NCI-H2029 (cell line): Measurements from ENCODE around the gene RHCE.
A peak's percentile ranks its signal among the peaks of the same experiment; 100 is the strongest.
"Not testable (repeated sequence)": the region's sequence is repeated elsewhere in the genome, so short reads cannot be mapped to it uniquely, and the experiment has no call there.

ENCODE experiments used
- DNase-seq: peaks from one replicate; lab custom pipeline; 2025; lab: John Stamatoyannopoulos, UW

Gene RHCE

DNA sequence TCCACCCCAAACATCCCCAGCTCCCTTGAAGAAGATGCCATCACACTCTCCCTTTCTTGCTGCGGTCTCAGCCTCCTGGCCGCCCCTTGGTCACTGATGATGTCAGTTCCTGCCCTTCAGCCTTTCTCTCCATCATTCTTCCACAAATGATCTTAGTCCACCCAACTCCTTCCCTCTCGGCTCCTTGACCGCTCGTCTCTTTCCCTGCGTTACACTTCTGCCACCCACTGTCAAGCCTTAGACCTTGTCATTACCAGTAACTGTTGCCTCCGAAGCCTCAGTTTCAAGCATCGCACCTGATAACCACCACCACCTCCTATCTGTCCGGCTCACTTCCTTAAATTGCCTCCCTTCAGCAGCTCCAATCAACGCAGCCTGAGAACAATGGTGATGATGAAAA lies 23.1 kb downstream of the RHCE start:
- not testable (repeated sequence) for DNase-seq

GRCh38 chr1:25392841-25393240 lies 27.8 kb downstream of the RHCE start:
- no peak for DNase-seq

DNA sequence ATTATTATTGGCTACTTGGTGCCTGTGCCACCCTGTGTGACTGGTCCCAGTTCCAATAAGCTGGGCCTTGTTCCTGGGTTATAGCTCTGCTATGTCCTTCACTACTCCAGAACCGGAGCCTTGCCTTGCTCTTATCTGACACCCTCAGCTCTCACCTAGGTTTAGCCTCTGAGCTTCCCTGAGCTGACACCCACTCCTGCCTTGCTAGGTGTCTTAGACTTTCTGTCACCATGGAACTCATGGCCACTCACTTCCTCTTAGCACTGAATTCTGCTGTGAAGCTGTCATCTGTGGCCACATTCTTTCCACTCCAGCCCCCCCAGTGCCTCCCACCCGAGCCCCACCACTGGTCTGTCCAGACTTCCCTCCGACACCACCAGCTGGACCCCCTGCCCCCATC lies 30.9 kb downstream of the RHCE start:
- not testable (repeated sequence) for DNase-seq

- DNase-seq, result peak; percentile 39
Observed at GRCh38 chr1:25388691-25389090, 31.9 kb downstream of the RHCE start.

DNA sequence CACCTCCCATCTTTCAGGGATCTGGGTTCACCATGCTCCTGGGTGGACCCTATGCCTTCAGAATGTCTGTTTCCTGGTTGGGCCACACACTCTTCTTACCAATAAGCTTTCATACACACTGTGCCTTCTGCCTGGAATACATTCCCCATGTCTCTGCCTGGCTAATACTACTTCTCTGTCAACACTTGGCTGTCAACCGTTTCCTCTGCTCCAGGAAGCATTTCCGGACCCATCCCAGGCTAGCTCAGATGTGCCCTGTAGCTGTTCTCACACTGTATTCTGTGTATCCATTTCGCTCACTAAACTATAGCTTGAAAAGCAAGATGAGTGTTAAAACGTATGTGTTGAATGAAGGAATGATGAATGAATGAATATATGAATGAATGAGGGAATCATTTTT lies 33.5 kb downstream of the RHCE start:
- not testable (repeated sequence) for DNase-seq

GRCh38 chr1:25383875-25384274 lies 36.8 kb downstream of the RHCE start:
- not testable (repeated sequence) for DNase-seq

DNA sequence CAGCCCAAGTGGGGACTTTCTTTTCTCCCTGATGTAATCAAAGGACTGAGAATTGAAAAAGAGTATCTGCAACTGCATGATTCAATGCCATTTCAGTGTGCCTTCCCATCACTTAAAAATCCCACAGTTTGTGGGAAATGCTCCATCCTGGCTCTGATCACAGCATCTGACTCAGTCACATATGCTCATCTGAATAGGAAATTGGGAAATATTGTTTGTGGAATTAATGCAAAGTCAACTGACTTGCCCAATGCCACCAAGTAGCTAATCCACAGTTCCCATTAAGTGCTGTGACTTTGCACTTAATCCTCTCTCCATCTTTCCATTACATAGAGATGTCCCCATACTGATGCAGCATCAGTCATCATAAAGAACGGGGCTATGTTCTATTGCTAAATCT lies 37.5 kb downstream of the RHCE start:
- not testable (repeated sequence) for DNase-seq

DNA sequence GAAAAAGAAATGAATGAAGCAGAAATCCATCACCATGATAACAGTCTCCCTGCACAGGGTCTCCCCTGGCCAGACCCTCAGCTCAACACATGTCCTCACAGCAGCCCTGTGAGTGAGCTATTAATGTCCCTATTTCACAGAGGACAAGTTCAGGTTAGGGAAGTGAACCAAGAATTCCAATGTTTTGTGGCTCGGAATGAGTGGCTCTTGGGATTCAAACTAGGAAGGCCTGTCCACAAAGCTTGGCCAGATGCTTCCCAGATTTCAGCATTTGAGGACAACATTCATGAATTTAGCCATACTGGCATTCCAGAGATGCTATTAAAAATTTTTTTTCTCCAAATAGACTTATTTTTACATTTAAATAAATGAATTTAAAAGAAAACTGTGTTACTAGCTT lies 38.1 kb downstream of the RHCE start:
- not testable (repeated sequence) for DNase-seq

DNA sequence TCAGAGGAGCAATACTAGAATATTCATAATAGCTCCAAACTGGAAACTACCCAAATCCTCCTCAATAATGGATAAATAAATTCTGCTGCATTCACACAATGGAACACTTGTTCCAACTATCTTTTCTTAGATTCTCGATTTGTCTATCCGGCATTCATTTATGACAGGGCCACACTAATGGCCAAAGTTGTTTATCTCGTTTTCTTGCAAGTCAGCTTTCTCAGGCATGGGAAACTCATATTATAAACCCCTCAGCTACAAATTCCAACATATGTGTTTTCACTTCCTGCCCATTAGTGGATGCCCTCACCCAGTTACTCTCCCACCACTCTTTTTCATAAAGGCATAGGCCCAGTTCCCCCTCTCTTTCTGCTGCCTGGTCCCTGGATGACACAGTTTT lies 42.3 kb downstream of the RHCE start:
- DNase-seq, result not testable (repeated sequence)

DNA sequence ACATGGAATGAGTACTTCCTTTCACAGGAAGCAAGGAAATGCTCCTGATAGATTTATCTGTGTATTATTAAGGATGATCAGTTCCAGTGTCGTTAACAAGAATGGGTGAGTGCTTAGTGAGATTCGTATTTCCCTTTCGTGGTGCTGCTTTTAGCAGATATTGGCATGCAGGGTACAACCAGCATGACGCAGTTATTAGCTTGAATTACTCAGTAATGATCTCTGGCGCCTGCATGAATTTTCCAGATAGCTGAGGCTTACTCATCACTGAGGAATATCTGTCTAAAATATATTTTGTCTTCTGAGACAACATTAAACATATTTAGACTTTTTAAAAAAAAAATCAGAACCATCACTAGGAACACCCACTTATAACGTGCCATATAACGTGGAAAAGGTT lies 48.9 kb downstream of the RHCE start:
- DNase-seq, result not testable (repeated sequence)

- DNase-seq, result not testable (repeated sequence)
Observed at GRCh38 chr1:25369691-25370271, 50.8 kb downstream of the RHCE start.

- DNase-seq, result no peak
Observed at GRCh38 chr1:25369241-25369640, 51.4 kb downstream of the RHCE start.

GRCh38 chr1:25362634-25363559 lies 57.7 kb downstream of the RHCE start:
- not testable (repeated sequence) for DNase-seq

DNA sequence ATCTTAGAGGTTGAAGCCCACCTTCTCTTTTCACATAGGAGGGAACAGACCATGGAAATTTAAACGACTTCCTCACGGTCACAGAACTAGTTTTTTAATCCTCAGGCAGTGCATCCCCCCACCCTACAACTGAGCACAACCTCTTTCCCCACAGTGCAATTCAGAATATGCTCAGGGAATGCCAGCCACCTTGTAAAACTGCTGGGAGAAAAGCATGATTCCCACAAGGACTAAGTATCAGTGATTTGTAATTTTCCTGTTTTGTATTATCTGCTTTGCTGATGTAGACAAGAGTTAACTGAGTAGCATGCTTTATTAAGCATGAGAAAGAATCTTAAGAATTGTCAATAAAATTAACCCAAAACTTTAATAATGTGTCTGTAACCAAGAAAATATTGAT lies 58.7 kb downstream of the RHCE start:
- no peak for DNase-seq

- no peak for DNase-seq
Observed at GRCh38 chr1:25360596-25361581, 59.7 kb downstream of the RHCE start.

- no peak for DNase-seq
Observed at GRCh38 chr1:25356848-25357247, 63.8 kb downstream of the RHCE start.

GRCh38 chr1:25356441-25356840 lies 64.2 kb downstream of the RHCE start:
- DNase-seq, result no peak

GRCh38 chr1:25355841-25356395 lies 64.7 kb downstream of the RHCE start:
- no peak for DNase-seq

DNA sequence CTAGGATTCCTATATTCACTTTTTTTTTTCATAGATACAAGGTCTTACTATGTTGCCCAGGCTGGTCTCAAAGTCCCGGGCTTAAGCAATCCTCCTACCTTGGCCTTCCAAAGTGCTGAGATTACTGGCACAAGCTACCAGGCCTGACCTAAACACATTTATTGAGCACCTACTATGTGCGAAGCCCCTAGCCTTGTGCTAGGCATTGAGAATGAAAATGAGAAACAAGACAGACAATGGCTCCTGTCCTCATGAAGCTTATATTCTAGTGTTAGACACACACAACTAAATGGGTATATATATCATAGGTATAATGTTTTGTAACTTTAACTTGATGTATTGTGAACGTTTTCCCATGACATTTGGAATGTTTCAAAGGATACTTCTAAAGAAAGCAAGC lies 71.0 kb downstream of the RHCE start:
- DNase-seq, result no peak

DNA sequence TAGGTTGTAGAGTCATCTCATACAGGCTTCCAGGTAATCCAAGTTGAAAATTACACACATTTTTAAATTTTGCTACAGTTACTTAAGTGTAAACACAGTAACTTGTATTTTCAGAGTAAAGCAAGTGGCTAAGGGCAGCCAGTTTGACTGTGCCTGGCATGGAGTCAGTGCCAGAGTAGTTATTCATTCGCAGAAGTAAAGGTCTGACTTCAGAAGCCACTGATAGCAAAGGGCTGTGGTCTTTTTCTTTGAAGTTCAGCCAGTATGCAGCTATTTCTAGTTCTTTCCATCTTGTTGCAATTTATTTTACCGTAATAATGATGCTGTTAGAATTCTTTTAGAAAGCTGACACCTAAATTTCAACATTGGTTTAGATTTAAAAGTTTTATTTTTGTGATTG lies 73.1 kb downstream of the RHCE start:
- DNase-seq, result no peak

DNA sequence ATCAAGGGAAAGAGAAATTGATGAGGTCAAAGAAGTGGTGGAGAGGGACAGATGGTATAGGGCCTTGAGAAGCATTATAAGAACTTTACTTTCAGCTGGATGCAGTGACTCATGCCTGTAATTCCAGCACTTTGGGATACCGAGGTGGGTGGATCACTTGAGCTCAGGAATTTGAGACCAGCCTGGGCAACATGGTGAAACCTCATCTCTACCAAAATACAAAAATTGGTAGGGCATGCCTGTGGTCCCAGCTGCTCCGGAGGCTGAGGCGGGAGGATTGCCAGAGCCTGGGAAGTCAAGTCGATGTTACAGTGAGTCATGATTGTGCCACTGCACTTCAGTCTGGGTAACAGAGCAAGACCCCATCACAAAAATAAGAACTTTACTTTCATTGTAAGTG lies 76.8 kb downstream of the RHCE start:
- DNase-seq, result no peak

DNA sequence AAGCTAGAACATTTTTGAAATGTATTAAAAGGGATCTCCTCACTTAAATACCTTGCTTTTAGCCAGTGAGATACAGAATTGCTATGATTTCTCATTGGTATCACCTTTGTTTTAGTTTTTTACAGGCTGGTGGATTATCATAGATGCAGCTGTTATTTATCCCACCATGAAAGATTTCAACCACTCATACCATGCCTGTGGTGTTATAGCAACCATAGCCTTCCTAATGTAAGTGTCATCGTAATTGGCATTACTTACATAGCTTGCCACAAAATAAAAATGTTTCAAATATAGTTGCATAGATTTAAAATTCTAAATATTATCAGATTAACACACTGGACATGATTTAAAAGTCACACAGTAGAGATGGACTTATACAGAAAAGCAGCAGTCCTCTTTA lies 77.8 kb downstream of the RHCE start:
- no peak for DNase-seq
